ENCODE results near the gene NOL8. TPM values are rescaled to one million over a fixed set of nuclear protein-coding genes. Genes with fewer than 3 reads are reported as not detected.
A peak's percentile ranks its signal among the peaks of the same experiment; 100 is the strongest.

The NOL8 gene
- total RNA-seq, 1 donor from 2014 or later = 28.2 TPM

DNA sequence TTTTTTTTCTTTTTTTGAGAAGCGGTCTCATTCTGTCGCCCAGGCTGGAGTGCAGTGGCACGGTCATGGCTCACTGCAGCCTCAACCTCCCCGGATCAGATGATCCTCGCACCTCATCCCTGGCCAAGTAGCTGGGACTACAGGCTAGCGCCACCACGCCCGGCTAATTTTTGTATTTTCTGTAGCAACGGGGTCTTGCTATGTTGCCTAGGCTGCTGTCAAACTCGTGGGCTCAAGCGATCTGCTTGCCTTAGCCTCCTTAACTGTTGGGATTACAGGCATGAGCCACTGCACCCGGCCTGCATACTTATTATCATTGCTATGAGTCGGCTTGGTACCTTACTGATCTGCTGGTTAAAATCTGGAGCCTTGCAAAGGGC, 30.9 kb downstream of the NOL8 start:
- DNase-seq (ENCODE audit: low spot score) = no peak
- H3K9me3 Mint-ChIP-seq (ENCODE audit: unreplicated experiment) = no peaks in the 10 kb centered on the region
- TF ChIP-seq, protein P1, sequence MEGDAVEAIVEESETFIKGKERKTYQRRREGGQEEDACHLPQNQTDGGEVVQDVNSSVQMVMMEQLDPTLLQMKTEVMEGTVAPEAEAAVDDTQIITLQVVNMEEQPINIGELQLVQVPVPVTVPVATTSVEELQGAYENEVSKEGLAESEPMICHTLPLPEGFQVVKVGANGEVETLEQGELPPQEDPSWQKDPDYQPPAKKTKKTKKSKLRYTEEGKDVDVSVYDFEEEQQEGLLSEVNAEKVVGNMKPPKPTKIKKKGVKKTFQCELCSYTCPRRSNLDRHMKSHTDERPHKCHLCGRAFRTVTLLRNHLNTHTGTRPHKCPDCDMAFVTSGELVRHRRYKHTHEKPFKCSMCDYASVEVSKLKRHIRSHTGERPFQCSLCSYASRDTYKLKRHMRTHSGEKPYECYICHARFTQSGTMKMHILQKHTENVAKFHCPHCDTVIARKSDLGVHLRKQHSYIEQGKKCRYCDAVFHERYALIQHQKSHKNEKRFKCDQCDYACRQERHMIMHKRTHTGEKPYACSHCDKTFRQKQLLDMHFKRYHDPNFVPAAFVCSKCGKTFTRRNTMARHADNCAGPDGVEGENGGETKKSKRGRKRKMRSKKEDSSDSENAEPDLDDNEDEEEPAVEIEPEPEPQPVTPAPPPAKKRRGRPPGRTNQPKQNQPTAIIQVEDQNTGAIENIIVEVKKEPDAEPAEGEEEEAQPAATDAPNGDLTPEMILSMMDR (IDR thresholded peaks at IDR 0.05; ENCODE audit: unreplicated experiment) = no peak
- H3K4me1 Mint-ChIP-seq (ENCODE audit: unreplicated experiment) = peaks cover 29% of the 10 kb centered on the region
- H3K27ac Mint-ChIP-seq (ENCODE audit: unreplicated experiment) = peak overlapping the region; percentile 7
- H3K36me3 Mint-ChIP-seq (ENCODE audit: low read depth, unreplicated experiment) = peaks cover 4% of the 10 kb centered on the region
- H3K27me3 Mint-ChIP-seq (ENCODE audit: unreplicated experiment) = no peaks in the 10 kb centered on the region
- H3K4me3 Mint-ChIP-seq (ENCODE audit: unreplicated experiment) = peak overlapping the region; percentile 95

DNA sequence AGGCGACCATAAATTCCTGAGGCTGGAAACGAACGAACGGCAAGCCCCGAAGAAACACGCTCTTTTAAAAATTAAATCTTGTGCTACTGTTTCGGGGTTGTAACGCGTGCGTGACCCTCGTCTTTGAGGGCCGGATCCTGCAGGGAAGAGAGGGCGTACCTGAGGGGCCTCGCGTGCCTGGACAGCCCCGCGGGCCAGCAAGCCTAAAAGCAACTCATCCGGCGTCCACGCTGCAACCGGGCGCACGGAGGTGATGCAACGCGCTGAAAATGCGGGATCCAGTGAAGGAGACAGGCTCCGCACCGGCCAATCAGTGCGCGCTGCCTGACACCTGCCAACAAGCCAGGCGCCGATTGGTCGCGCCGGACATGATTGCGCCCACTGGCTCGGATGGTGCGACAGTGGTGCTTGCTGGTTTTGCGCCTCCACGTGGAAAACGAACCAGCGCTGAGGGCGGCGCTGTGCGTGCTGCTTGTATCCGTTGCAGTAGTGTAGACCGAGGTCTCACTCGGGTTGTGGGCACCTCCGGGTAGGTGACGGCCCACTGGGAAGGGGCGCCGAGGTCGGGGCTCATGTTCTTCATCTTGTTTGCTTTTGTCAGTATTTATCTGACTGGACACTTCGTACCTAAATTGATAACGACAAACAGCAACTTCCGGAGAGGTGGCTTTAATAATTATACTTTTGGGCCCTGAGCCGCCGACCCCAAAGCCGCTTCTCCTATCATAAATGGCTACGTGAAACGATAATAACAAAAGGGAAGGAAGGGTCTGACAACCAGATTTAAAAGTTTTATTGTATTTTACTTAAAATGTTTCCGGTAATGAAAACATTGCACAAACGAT, 31.5 kb downstream of the NOL8 start, which contains the start of gene IARS1:
Gene IARS1, minus strand, starts transcription at position 246 of the 845 bp plus-strand sequence. CDS start 4,278 bp downstream, outside the sequence.
- peak within 1 kb of the TSS; percentile 98 for H3K27ac Mint-ChIP-seq (ENCODE audit: unreplicated experiment)
- H3K9me3 Mint-ChIP-seq (ENCODE audit: unreplicated experiment) = no peaks in the 10 kb centered on the region
- H3K4me3 Mint-ChIP-seq (ENCODE audit: unreplicated experiment) = peak within 1 kb of the TSS; percentile 95
- peaks cover 29% of the 10 kb centered on the region for H3K4me1 Mint-ChIP-seq (ENCODE audit: unreplicated experiment)
- TF ChIP-seq, protein P1 (IDR thresholded peaks at IDR 0.05; ENCODE audit: unreplicated experiment) = no peak
- H3K27me3 Mint-ChIP-seq (ENCODE audit: unreplicated experiment) = no peaks in the 10 kb centered on the region
- H3K36me3 Mint-ChIP-seq (ENCODE audit: low read depth, unreplicated experiment) = peaks cover 4% of the 10 kb centered on the region
- DNase-seq (ENCODE audit: low spot score) = peak; percentile 100

DNA sequence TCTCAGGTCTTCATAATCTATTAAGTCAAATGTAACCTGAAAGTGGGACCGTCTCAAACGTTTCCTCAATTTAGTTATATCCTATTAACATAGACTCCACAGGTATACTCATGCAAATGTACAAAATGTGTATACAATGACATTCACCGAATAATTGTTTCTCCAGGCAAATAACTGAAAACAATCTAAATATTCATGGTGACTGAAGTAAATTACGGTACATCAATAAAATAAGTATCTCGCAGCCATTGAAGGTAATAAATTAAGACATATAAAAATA, 32.1 kb downstream of the NOL8 start:
- no peaks in the 10 kb centered on the region for H3K9me3 Mint-ChIP-seq (ENCODE audit: unreplicated experiment)
- peak overlapping the region; percentile 95 for H3K4me3 Mint-ChIP-seq (ENCODE audit: unreplicated experiment)
- H3K36me3 Mint-ChIP-seq (ENCODE audit: low read depth, unreplicated experiment) = peaks cover 4% of the 10 kb centered on the region
- no peak for DNase-seq (ENCODE audit: low spot score)
- no peaks in the 10 kb centered on the region for H3K27me3 Mint-ChIP-seq (ENCODE audit: unreplicated experiment)
- TF ChIP-seq, protein P1 (IDR thresholded peaks at IDR 0.05; ENCODE audit: unreplicated experiment) = no peak
- peaks cover 29% of the 10 kb centered on the region for H3K4me1 Mint-ChIP-seq (ENCODE audit: unreplicated experiment)
- H3K27ac Mint-ChIP-seq (ENCODE audit: unreplicated experiment) = peak overlapping the region; percentile 33

DNA sequence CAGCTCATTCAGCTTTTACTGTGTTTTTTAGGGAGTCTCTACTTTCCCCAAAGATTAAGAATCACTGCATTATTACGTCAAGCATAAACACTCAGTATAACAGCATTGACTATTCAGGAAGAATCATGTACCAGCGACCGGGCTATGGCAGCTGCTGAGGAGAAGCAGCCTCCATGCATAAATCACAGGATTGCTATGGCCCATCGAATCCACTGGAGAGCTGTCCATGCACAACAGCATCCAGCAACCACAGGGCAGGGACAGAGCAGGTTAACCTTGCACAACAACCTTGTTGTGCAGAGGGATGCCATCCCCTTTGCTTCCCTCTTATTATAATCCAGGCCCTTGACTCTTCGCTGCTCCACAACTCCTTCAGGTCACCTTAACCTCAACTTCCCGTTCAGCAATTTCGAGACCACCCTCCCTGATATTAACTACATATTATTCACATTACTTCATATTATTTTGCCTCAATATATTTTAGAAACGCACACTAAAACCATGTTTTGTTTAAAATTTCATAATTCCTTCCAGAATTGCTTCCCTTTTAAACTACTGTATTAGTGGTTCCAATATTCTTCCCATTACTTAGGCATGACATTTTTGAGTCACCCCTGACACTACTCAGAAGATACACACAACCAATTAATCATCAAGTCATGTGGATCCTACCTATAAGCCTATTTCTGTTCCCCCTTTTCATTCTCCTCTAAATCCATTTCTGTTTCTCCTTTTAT, 32.6 kb downstream of the NOL8 start:
- H3K4me1 Mint-ChIP-seq (ENCODE audit: unreplicated experiment) = peaks cover 29% of the 10 kb centered on the region

More for the DNA sequence above, 32.6 kb downstream of the NOL8 start:
- peak overlapping the region; percentile 95 for H3K4me3 Mint-ChIP-seq (ENCODE audit: unreplicated experiment)
- DNase-seq (ENCODE audit: low spot score) = no peak
- no peaks in the 10 kb centered on the region for H3K9me3 Mint-ChIP-seq (ENCODE audit: unreplicated experiment)
- H3K36me3 Mint-ChIP-seq (ENCODE audit: low read depth, unreplicated experiment) = peaks cover 4% of the 10 kb centered on the region
- H3K27ac Mint-ChIP-seq (ENCODE audit: unreplicated experiment) = peak overlapping the region; percentile 33
- TF ChIP-seq, protein P1 (IDR thresholded peaks at IDR 0.05; ENCODE audit: unreplicated experiment) = no peak
- no peaks in the 10 kb centered on the region for H3K27me3 Mint-ChIP-seq (ENCODE audit: unreplicated experiment)
